ENCODE data around the gene SBNO2. TPM values are rescaled to one million over a fixed set of nuclear protein-coding genes. Genes with fewer than 3 reads are reported as not detected.

Gene SBNO2
- total and polyA plus RNA-seq, 2 of the 4 experiments (the other 2 are of a cell fraction), result 13.4 to 40.5 TPM

- no peak for DNase-seq
- Histone ChIP-seq H3K18ac (ENCODE audit: low read depth, low read length) (no peak overlapping the region), H4K91ac (ENCODE audit: insufficient read depth, low read depth, low read length) (no peak overlapping the region), H2AK5ac (ENCODE audit: low read depth, low read length) (no peak overlapping the region), H3K23ac (ENCODE audit: low read depth, low read length) (no peak overlapping the region), H4K5ac (ENCODE audit: low read depth, low read length) (no peak overlapping the region), H4K8ac (ENCODE audit: low read depth in 2 of 2, low read length in 2 of 2) (no peak overlapping the region), H3K4me2 (ENCODE audit: low read depth, low read length) (no peak overlapping the region), H3K9me1 (ENCODE audit: insufficient read depth, low read length) (no peaks in the 10 kb centered on the region), H3K79me1 (ENCODE audit: low read depth in 1 of 2, low read length in 2 of 2) (peaks cover 3 to 31% of the 10 kb centered on the region in 2 experiments; a peak in 3 of 4 replicates), H2BK120ac (ENCODE audit: low read depth, low read length) (no peak overlapping the region), H3K56ac (ENCODE audit: extremely low read depth, insufficient read depth, low read length) (no peak overlapping the region), H3K14ac (replicated peaks; ENCODE audit: low read depth, low read length) (no peak overlapping the region), H4K20me1 (ENCODE audit: insufficient read depth, low read length) (peaks cover 42% of the 10 kb centered on the region), H3K4me1 (ENCODE audit: control insufficient read depth, insufficient read depth, low read length) (peaks cover 11% of the 10 kb centered on the region), H3K27me3 (ENCODE audit: control insufficient read depth, insufficient read depth, low read length) (no peaks in the 10 kb centered on the region), H2AK9ac (replicated peaks; ENCODE audit: low read depth, low read length, poor library complexity) (peak overlapping the region; percentile 28), H2BK5ac (ENCODE audit: low read depth, low read length, poor library complexity, severe bottlenecking) (no peak overlapping the region), H3K27ac (ENCODE audit: insufficient read depth, low read length) (no peak overlapping the region), H3K36me3 (ENCODE audit: control insufficient read depth, insufficient read depth, low read length) (peaks cover 78% of the 10 kb centered on the region), H2BK15ac (ENCODE audit: low read depth, low read length) (no peak overlapping the region), H3K9ac (ENCODE audit: low read depth, low read length) (no peak overlapping the region), H2BK20ac (ENCODE audit: low read depth, low read length) (no peak overlapping the region), H3K4me3 (ENCODE audit: insufficient read depth, low read depth, low read length) (no peak overlapping the region), H3K4ac (ENCODE audit: low read depth, low read length) (no peak overlapping the region), H3K9me3 (ENCODE audit: control insufficient read depth, insufficient read depth, low read length) (no peaks in the 10 kb centered on the region), H2AFZ (replicated peaks; ENCODE audit: low read length, poor library complexity) (no peak overlapping the region)
- no TSS peak for BruUV-seq (replicated peaks)
- CTCF ChIA-PET, result no interaction called here
- intact Hi-C loops (cut with micrococcal nuclease) (loop anchor here (5.0 kb wide), 1 partner anchor 81 kb away; no protein-coding TSS in a partner anchor), dilution Hi-C loops (cut with HindIII; ENCODE audit: low sequenced_read_pairs, unreplicated experiment) (no loop called here), in situ Hi-C loops (cut with MboI; ENCODE audit: low sequenced_read_pairs) (no loop called here)
- TF ChIP-seq FOS (IDR thresholded peaks at IDR 0.05; ENCODE audit: low read depth, low read length) (no peak), MXI1 (IDR thresholded peaks at IDR 0.05; ENCODE audit: borderline replicate concordance, low read depth, low read length) (no peak), POLR2A (IDR thresholded peaks at IDR 0.05; ENCODE audit: low read depth, low read length) (no peak), CEBPB (IDR thresholded peaks at IDR 0.05; ENCODE audit: low read depth, low read length) (no peak), RCOR1 (IDR thresholded peaks at IDR 0.05; ENCODE audit: insufficient replicate concordance, low read length) (no peak), BHLHE40 (IDR thresholded peaks at IDR 0.05; ENCODE audit: low read depth, low read length) (no peak), NFE2L2 (IDR thresholded peaks at IDR 0.05; ENCODE audit: low read depth, low read length) (no peak), RAD21 (IDR thresholded peaks at IDR 0.05; ENCODE audit: low read length) (no peak), USF2 (IDR thresholded peaks at IDR 0.05; ENCODE audit: low read depth, low read length) (no peak), SMC3 (IDR thresholded peaks at IDR 0.05; ENCODE audit: low read depth, low read length) (no peak), CTCF (conservative IDR thresholded peaks at IDR 0.05; ENCODE audit: low read depth, low read length) (no peak), MAZ (IDR thresholded peaks at IDR 0.05; ENCODE audit: borderline replicate concordance, low read depth, low read length) (no peak), CHD1 (IDR thresholded peaks at IDR 0.05; ENCODE audit: low read depth, low read length) (no peak), MAFK (IDR thresholded peaks at IDR 0.05; ENCODE audit: low read depth, low read length) (no peak)
- ATAC-seq (ENCODE audit: low read depth), result no peak
- POLR2A ChIA-PET (ENCODE audit: unreplicated experiment), result interaction anchor here (0.6 kb wide), 1 partner anchor 17 kb away, joined by 4 read pairs; no protein-coding TSS in a partner anchor
- 50% methylated on average over 2 of the region's 18 CpGs; no CpG with 5 or more reads in 1 of the 2 experiments for WGBS, 2 experiments (ENCODE audit: extremely low coverage in 2 of 2, insufficient read length in 1 of 2)
These were observed 63.0 kb downstream of the SBNO2 start for GRCh38 chr19:1110809-1111640.

Measured in IMR-90 (cell line).